Measurements from ENCODE around the gene NUAK1.

DNA sequence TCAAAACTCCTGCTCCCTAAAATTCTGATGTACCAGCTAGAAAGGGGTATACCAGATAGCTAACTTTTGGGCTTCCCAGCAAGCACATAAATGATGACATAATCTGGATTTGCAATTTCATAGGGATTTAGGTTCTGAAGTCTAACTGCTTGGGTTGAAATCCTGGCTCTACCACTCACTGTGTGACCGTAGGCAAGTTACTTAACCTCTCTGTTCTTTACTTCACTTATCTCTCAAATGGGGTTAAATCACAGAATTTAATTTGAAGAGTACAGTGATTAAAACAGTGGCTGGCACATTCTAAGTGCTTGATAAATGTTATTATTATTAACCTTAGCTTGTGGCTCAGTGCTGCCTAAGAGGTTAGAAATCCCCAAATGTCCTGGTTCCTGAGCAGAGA is 49.1 kb upstream of the NUAK1 start:
- TF ChIP-seq, protein P1, sequence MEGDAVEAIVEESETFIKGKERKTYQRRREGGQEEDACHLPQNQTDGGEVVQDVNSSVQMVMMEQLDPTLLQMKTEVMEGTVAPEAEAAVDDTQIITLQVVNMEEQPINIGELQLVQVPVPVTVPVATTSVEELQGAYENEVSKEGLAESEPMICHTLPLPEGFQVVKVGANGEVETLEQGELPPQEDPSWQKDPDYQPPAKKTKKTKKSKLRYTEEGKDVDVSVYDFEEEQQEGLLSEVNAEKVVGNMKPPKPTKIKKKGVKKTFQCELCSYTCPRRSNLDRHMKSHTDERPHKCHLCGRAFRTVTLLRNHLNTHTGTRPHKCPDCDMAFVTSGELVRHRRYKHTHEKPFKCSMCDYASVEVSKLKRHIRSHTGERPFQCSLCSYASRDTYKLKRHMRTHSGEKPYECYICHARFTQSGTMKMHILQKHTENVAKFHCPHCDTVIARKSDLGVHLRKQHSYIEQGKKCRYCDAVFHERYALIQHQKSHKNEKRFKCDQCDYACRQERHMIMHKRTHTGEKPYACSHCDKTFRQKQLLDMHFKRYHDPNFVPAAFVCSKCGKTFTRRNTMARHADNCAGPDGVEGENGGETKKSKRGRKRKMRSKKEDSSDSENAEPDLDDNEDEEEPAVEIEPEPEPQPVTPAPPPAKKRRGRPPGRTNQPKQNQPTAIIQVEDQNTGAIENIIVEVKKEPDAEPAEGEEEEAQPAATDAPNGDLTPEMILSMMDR (IDR thresholded peaks at IDR 0.05), result no peak
- no peak for TF ChIP-seq POLR2AphosphoS5 (IDR thresholded peaks at IDR 0.05)
